ENCODE data around the gene GTPBP6.

DNA sequence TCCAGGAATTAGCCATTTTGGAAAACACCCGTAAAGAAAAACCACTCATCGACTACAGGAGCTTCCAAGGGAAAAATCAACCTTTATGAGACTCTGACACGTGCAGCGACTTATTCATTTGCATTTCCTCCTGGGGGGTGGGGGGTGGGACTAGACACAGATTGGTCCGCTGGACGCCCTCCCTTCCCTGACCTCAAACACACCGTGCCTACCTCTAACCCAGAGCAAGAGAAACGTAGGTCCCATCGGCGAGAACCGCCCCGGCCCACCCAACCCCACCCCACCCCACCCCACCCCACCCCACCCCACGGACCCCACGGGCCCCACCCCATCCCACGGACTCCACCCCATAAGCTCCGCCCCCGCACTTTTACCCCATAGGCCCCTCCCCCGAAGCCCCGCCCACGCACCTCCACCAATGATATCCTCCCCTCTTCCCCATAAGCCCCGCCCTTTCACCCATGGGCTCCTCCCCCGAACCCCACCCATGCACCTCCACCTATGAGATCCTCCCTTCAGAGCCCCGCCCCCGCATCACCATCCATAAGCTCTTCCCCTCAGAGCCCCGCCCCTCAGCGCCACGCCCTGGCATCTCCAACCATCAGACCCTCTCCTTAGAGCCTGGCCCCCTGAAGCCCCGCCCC, 1.1 kb downstream of the GTPBP6 start:
- TF ChIP-seq, protein P1, sequence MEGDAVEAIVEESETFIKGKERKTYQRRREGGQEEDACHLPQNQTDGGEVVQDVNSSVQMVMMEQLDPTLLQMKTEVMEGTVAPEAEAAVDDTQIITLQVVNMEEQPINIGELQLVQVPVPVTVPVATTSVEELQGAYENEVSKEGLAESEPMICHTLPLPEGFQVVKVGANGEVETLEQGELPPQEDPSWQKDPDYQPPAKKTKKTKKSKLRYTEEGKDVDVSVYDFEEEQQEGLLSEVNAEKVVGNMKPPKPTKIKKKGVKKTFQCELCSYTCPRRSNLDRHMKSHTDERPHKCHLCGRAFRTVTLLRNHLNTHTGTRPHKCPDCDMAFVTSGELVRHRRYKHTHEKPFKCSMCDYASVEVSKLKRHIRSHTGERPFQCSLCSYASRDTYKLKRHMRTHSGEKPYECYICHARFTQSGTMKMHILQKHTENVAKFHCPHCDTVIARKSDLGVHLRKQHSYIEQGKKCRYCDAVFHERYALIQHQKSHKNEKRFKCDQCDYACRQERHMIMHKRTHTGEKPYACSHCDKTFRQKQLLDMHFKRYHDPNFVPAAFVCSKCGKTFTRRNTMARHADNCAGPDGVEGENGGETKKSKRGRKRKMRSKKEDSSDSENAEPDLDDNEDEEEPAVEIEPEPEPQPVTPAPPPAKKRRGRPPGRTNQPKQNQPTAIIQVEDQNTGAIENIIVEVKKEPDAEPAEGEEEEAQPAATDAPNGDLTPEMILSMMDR (IDR thresholded peaks at IDR 0.05 in 2 of 3, conservative IDR thresholded peaks at IDR 0.05 in 1 of 3; ENCODE audit: borderline replicate concordance in 1 of 3, insufficient read depth in 1 of 3, low read depth in 2 of 3, low read length in 2 of 3), result no peak
- TF ChIP-seq ZNF274 (IDR thresholded peaks at IDR 0.05; ENCODE audit: low read depth, low read length), result no peak
- no peak for TF ChIP-seq TCF7L2 (IDR thresholded peaks at IDR 0.05; ENCODE audit: borderline replicate concordance, extremely low read depth, insufficient read depth, insufficient read length)

Data from HCT116 (cell line).